ENCODE data around the gene SHLD1. TPM values are rescaled to one million over a fixed set of nuclear protein-coding genes. Genes with fewer than 3 reads are reported as not detected.

The SHLD1 gene
- total and polyA plus RNA-seq, 2 donors, result 11.2 to 16.4 TPM

DNA sequence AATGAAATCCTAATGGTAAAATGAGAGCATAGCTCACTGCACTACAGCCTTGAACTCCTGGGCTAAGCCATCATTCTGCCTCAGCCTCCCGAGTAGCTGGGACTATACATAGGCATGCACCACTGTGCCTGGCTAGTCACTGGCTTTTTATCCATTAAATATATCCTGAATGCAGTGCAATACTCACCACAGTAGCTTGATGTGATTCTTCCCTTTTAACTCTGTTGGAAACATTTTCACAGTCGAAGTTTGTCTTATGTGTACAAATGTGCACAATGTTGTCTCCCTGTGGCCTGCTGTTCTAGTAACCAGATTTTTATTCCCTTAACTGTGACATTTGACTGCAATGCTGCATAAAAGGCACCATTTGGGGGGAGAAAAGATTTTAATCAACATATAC is 143.4 kb downstream of the SHLD1 start:
- no peaks in the 10 kb centered on the region for H3K9me3 ChIP-seq (ENCODE audit: control insufficient read depth in 2 of 2, insufficient read depth in 1 of 2, low read length in 1 of 2)
- H3K27me3 ChIP-seq (ENCODE audit: control insufficient read depth in 2 of 2, insufficient read depth in 1 of 2, low read length in 1 of 2), result no peaks in the 10 kb centered on the region
- no peaks in the 10 kb centered on the region for H3K36me3 ChIP-seq (ENCODE audit: control insufficient read depth in 2 of 2, insufficient read depth in 2 of 2, low read length in 1 of 2)
- no peak overlapping the region for H3K27ac ChIP-seq (ENCODE audit: low read depth in 1 of 2, low read length in 1 of 2)
- no peak for DNase-seq (ENCODE audit: low read depth in 6 of 9, low spot score in 9 of 9)
- no peaks in the 10 kb centered on the region for H3K4me1 ChIP-seq (ENCODE audit: control insufficient read depth in 2 of 2, insufficient read depth in 2 of 2, low read length in 2 of 2)
- 97% methylated on average over 2 of the region's 2 CpGs for WGBS
- H3K4me3 ChIP-seq (ENCODE audit: low read length in 2 of 2), result no peak overlapping the region

DNA sequence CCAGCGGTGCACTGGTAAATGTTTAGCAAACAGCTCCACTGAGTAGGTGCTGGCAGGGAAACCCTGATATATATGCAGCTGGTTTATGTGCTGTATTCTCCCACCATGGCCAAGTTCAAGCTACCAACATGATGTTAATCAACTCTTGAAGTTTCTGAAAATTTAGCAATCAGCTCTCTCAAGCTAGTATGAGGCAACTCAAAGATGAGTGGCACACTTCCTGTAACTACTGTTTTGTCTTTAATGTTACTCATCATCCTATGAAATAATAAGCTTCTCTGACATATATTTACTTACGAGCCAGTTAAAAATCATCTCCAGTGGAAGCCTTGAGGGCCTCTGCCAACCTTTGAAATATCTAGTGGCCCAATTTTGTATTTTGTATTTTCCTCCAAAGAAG is 145.4 kb downstream of the SHLD1 start:
- DNase-seq (ENCODE audit: low read depth in 6 of 9, low spot score in 9 of 9), result no peak
- Histone ChIP-seq H3K4me3 (ENCODE audit: low read length in 2 of 2) (no peak overlapping the region), H3K9me3 (ENCODE audit: control insufficient read depth in 2 of 2, insufficient read depth in 1 of 2, low read length in 1 of 2) (no peaks in the 10 kb centered on the region), H3K36me3 (ENCODE audit: control insufficient read depth in 2 of 2, insufficient read depth in 2 of 2, low read length in 1 of 2) (no peaks in the 10 kb centered on the region), H3K4me1 (ENCODE audit: control insufficient read depth in 2 of 2, insufficient read depth in 2 of 2, low read length in 2 of 2) (no peaks in the 10 kb centered on the region), H3K27ac (ENCODE audit: low read depth in 1 of 2, low read length in 1 of 2) (no peak overlapping the region), H3K27me3 (ENCODE audit: control insufficient read depth in 2 of 2, insufficient read depth in 1 of 2, low read length in 1 of 2) (no peaks in the 10 kb centered on the region)
- 95% methylated on average over 2 of the region's 2 CpGs for whole genome bisulfite sequencing

DNA sequence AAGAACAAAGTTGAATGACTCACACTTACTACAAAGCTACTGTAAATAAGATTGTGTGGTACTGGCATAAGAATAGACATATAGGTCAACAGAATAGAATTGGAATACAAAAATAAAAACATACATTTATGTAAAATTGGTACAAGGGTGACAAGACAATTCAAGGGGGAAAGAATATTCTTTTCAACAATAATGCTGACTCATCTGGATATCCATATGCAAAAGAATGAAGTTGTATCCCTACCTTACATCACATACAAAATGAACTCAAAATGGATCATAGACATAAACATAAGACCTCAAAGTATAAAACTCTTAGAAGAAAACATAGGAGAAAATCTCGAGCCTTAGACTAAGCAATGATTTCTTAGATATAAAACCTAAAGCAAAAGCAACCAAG is 149.2 kb downstream of the SHLD1 start:
- H3K36me3 ChIP-seq (ENCODE audit: control insufficient read depth in 2 of 2, insufficient read depth in 2 of 2, low read length in 1 of 2), result no peaks in the 10 kb centered on the region
- no peaks in the 10 kb centered on the region for H3K9me3 ChIP-seq (ENCODE audit: control insufficient read depth in 2 of 2, insufficient read depth in 1 of 2, low read length in 1 of 2)
- no peaks in the 10 kb centered on the region for H3K4me1 ChIP-seq (ENCODE audit: control insufficient read depth in 2 of 2, insufficient read depth in 2 of 2, low read length in 2 of 2)
- no peak for DNase-seq (ENCODE audit: low read depth in 6 of 9, low spot score in 9 of 9)
- no peaks in the 10 kb centered on the region for H3K27me3 ChIP-seq (ENCODE audit: control insufficient read depth in 2 of 2, insufficient read depth in 1 of 2, low read length in 1 of 2)
- H3K27ac ChIP-seq (ENCODE audit: low read depth in 1 of 2, low read length in 1 of 2), result no peak overlapping the region
- no peak overlapping the region for H3K4me3 ChIP-seq (ENCODE audit: low read length in 2 of 2)
- WGBS, result 87% methylated on average over 1 of the region's 1 CpG

DNA sequence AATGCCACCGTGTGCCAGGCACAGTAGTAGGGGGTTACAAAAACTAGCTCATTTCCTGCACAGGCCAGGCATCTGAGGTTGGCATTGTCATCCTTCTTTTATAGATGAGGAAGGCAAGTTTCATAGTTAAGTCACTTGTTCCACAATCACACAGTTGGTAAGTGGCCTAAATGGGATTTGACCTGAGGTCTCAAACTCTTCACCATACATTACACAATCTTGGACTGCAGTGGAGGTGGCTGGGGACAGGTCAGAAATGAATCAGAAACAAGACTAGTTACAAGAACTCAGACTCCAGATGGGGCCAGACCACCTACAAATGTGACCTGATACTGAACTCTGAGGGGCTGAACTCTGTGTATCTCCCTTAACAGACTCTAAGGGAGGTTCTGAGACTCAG is 150.7 kb downstream of the SHLD1 start:
- WGBS, result 82% methylated on average over 1 of the region's 1 CpG
- Histone ChIP-seq H3K36me3 (ENCODE audit: control insufficient read depth in 2 of 2, insufficient read depth in 2 of 2, low read length in 1 of 2) (no peaks in the 10 kb centered on the region), H3K27ac (ENCODE audit: low read depth in 1 of 2, low read length in 1 of 2) (no peak overlapping the region), H3K4me3 (ENCODE audit: low read length in 2 of 2) (no peak overlapping the region), H3K4me1 (ENCODE audit: control insufficient read depth in 2 of 2, insufficient read depth in 2 of 2, low read length in 2 of 2) (no peaks in the 10 kb centered on the region), H3K27me3 (ENCODE audit: control insufficient read depth in 2 of 2, insufficient read depth in 1 of 2, low read length in 1 of 2) (no peaks in the 10 kb centered on the region), H3K9me3 (ENCODE audit: control insufficient read depth in 2 of 2, insufficient read depth in 1 of 2, low read length in 1 of 2) (no peaks in the 10 kb centered on the region)
- DNase-seq (ENCODE audit: low read depth in 6 of 9, low spot score in 9 of 9), result no peak

DNA sequence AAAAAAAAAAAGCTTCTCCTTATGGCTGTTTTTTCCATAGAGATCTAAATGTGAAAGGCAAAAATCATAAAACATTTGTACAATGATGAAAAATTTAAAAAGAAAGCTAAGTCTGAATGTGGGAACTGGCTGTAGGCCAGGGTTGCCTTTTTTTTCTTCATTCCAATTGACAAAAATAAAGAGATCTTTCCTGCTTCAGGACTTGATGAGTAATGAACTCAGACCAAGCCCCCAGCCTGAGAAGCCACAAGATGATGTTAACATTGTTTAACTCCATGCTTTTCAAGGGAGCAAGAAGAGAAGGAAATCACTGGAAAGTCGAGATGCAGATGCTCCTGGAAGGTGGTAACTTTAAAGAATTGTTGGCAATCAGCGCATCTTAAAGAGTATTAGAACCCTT is 158.8 kb downstream of the SHLD1 start:
- Histone ChIP-seq H3K9me3 (ENCODE audit: control insufficient read depth in 2 of 2, insufficient read depth in 1 of 2, low read length in 1 of 2) (no peaks in the 10 kb centered on the region), H3K36me3 (ENCODE audit: control insufficient read depth in 2 of 2, insufficient read depth in 2 of 2, low read length in 1 of 2) (no peaks in the 10 kb centered on the region), H3K4me1 (ENCODE audit: control insufficient read depth in 2 of 2, insufficient read depth in 2 of 2, low read length in 2 of 2) (peaks cover 8% of the 10 kb centered on the region in 2 donors), H3K27me3 (ENCODE audit: control insufficient read depth in 2 of 2, insufficient read depth in 1 of 2, low read length in 1 of 2) (peaks cover 9 to 36% of the 10 kb centered on the region in 2 donors), H3K4me3 (ENCODE audit: low read length in 2 of 2) (no peak overlapping the region), H3K27ac (ENCODE audit: low read depth in 1 of 2, low read length in 1 of 2) (no peak overlapping the region)
- 85% methylated on average over 2 of the region's 2 CpGs for WGBS
- no peak for DNase-seq (ENCODE audit: low read depth in 6 of 9, low spot score in 9 of 9)

DNA sequence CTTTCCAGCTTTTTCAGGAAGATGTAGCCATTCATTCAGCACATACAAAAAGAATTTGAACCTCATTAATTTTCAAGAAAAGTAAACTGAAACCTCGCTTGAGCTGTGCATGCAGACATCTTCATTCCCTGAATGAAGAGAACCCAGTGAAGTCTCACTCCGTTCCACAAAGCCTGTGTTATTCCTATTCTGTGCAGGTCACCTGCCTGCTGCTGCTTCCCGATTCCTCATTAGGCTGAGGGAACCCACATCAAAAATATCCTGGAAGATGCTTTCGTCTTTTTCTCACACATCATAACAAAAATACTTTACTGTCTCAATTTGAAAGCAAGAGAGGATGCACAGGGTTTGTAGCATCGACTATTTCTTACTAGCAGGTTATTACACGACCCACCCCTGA is 160.0 kb downstream of the SHLD1 start:
- Histone ChIP-seq H3K36me3 (ENCODE audit: control insufficient read depth in 2 of 2, insufficient read depth in 2 of 2, low read length in 1 of 2) (no peaks in the 10 kb centered on the region), H3K27me3 (ENCODE audit: control insufficient read depth in 2 of 2, insufficient read depth in 1 of 2, low read length in 1 of 2) (peaks cover 9 to 36% of the 10 kb centered on the region in 2 donors), H3K4me1 (ENCODE audit: control insufficient read depth in 2 of 2, insufficient read depth in 2 of 2, low read length in 2 of 2) (peaks cover 8% of the 10 kb centered on the region in 2 donors), H3K9me3 (ENCODE audit: control insufficient read depth in 2 of 2, insufficient read depth in 1 of 2, low read length in 1 of 2) (no peaks in the 10 kb centered on the region), H3K4me3 (ENCODE audit: low read length in 2 of 2) (no peak overlapping the region), H3K27ac (ENCODE audit: low read depth in 1 of 2, low read length in 1 of 2) (no peak overlapping the region)
- WGBS, result 76% methylated on average over 6 of the region's 6 CpGs
- DNase-seq (ENCODE audit: low read depth in 6 of 9, low spot score in 9 of 9), result no peak

DNA sequence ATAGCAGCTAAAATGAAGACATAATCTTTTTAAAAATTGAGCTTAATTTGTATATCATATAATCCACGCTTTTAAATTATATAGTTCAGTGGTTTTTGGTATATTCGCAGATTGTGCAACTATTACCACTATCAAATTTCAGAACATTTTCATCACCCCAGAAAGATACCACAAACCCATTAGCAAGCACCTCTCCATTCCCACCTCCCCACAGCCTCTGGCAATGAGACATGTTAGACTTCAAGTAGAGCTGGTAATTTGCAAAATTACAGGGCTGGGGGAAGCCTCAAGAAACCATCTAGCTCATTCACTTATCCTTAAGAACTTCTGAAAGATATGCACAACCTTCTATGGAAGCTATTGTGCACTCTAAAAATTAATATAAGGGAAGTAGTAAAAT is 163.0 kb downstream of the SHLD1 start:
- H3K36me3 ChIP-seq (ENCODE audit: control insufficient read depth in 2 of 2, insufficient read depth in 2 of 2, low read length in 1 of 2), result no peaks in the 10 kb centered on the region
- H3K27ac ChIP-seq (ENCODE audit: low read depth in 1 of 2, low read length in 1 of 2), result no peak overlapping the region
- H3K4me1 ChIP-seq (ENCODE audit: control insufficient read depth in 2 of 2, insufficient read depth in 2 of 2, low read length in 2 of 2), result peaks cover 8% of the 10 kb centered on the region in 2 donors
- DNase-seq (ENCODE audit: low read depth in 6 of 9, low spot score in 9 of 9), result no peak
- H3K9me3 ChIP-seq (ENCODE audit: control insufficient read depth in 2 of 2, insufficient read depth in 1 of 2, low read length in 1 of 2), result no peaks in the 10 kb centered on the region
- 94% methylated on average over 2 of the region's 2 CpGs for WGBS
- H3K4me3 ChIP-seq (ENCODE audit: low read length in 2 of 2), result no peak overlapping the region
- H3K27me3 ChIP-seq (ENCODE audit: control insufficient read depth in 2 of 2, insufficient read depth in 1 of 2, low read length in 1 of 2), result peaks cover 9 to 31% of the 10 kb centered on the region in 2 donors

Other genes with a start within 250 kb of the SHLD1 start
- 20.8 TPM for gene GPCPD1, start 139.4 kb upstream of the SHLD1 start, total RNA-seq
- gene GPCPD1, start 139.4 kb upstream of the SHLD1 start, polyA plus RNA-seq, result 54.1 TPM
- gene CHGB, start 161.1 kb downstream of the SHLD1 start, total RNA-seq, result 1.0 TPM
- 4.3 TPM for gene CHGB, start 161.1 kb downstream of the SHLD1 start, polyA plus RNA-seq
- 14.8 TPM for gene TRMT6, start 200.1 kb downstream of the SHLD1 start, total RNA-seq
- gene TRMT6, start 200.1 kb downstream of the SHLD1 start, polyA plus RNA-seq, result 18.9 TPM
- gene MCM8, start 200.3 kb downstream of the SHLD1 start, total RNA-seq, result 15.4 TPM
- gene MCM8, start 200.3 kb downstream of the SHLD1 start, polyA plus RNA-seq, result 4.9 TPM